Testis (tissue), 3 donors: ENCODE measurements around the gene DISC1. TPM values are rescaled to one million over a fixed set of nuclear protein-coding genes. Genes with fewer than 3 reads are reported as not detected.
"Not testable (repeated sequence)": the region's sequence is repeated elsewhere in the genome, so short reads cannot be mapped to it uniquely, and the experiment has no call there.

ENCODE experiments used
- DNase-seq: peaks from one replicate; pipeline ENCODE4 v3.0.0-alpha.2; 2019
- H3K27ac ChIP-seq, 2 donors: fragments of 200-600 bp; sonication (generic); one replicate each; pipeline ENCODE4 v1.5.1; 2019
- H3K27me3 ChIP-seq: fragments of 200-600 bp; sonication (generic); one replicate; pipeline ENCODE4 v1.5.1; 2019
- H3K36me3 ChIP-seq: fragments of 200-600 bp; sonication (generic); one replicate; pipeline ENCODE4 v1.5.1; 2017; ENCODE audit warnings: low read depth; ENCODE audit errors: missing control alignments
- H3K4me1 ChIP-seq: fragments of 200-600 bp; sonication (generic); one replicate; pipeline ENCODE4 v1.5.1; 2019
- H3K4me3 ChIP-seq, 2 donors: fragments of 200-600 bp; sonication (generic); one replicate each; pipeline ENCODE4 v1.5.1; 2017 to 2019
- H3K9me3 ChIP-seq: fragments of 200-600 bp; sonication (generic); one replicate; pipeline ENCODE4 v1.5.1; 2017
- CTCF ChIP-seq, 3 experiments: fragments of 450-650 bp in 2 of 3; fragments of 200-600 bp in 1 of 3; sonication (generic) in 1 of 3; IDR thresholded peaks; one replicate each; pipeline ENCODE4 v1.5.1; 2016 to 2019; ENCODE audit warnings: antibody characterized with exemption in 3 of 3, mild to moderate bottlenecking in 2 of 3, moderate library complexity in 1 of 3
- POLR2A ChIP-seq: fragments of 450-650 bp; IDR thresholded peaks from one replicate; pipeline ENCODE4 v1.6.1; 2017; ENCODE audit warnings: antibody characterized with exemption, mild to moderate bottlenecking, moderate library complexity
- WGBS, 2 donors: methylation state at CpG; one replicate each; pipeline ENCODE4 v1.1.5; 2018; 5-methylcytosine and 5-hydroxymethylcytosine counted together
- intact Hi-C: fragments of 100-400 bp; cut with DNase I; formaldehyde crosslinking; loops from one replicate; pipeline ENCODE4 v1.15.1; 2023; ENCODE audit warnings: low total_unique reads
- polyA plus RNA-seq: library from polyadenylated mRNA; stranded (reverse); fragments of 350-450 nt; fragmentation: Illumina TruSeq; extraction: RNeasy Lipid Tissue Mini Kit (QIAGEN cat#74804); gene quantifications from one replicate; pipeline ENCODE4 v1.2.3, GENCODE V29; 2014; ENCODE audit warnings: low read depth, low replicate concordance; ENCODE audit not compliant: insufficient read depth
- total RNA-seq, 2 donors: library from RNA; depleted of rRNA; stranded (reverse); fragments of >200 nt; gene quantifications; one replicate each; pipeline ENCODE4 v1.2.3, GENCODE V29; 2016

Gene DISC1
- total and polyA plus RNA-seq, 3 donors from 2014 or later = 1.8 to 6.8 (median 5.7) TPM

GRCh38 chr1:231943084-231943483 lies 316.5 kb downstream of the DISC1 start:
- H3K27me3 ChIP-seq = no peaks in the 10 kb centered on the region
- no peak for TF ChIP-seq POLR2A
- no peak for TF ChIP-seq CTCF (IDR thresholded peaks at IDR 0.05)
- no peak overlapping the region for H3K4me3 ChIP-seq
- no peak overlapping the region for H3K27ac ChIP-seq
- 97 to 98% methylated on average over 3 of the region's 3 CpGs for WGBS, 2 donors
- no peaks in the 10 kb centered on the region for H3K36me3 ChIP-seq
- no peaks in the 10 kb centered on the region for H3K4me1 ChIP-seq
- intact Hi-C loops = no loop called here
- H3K9me3 ChIP-seq = no peaks in the 10 kb centered on the region
- no peak for DNase-seq

GRCh38 chr1:231948102-231948501 lies 321.5 kb downstream of the DISC1 start:
- H3K27ac ChIP-seq, H3K36me3 ChIP-seq, H3K27me3 ChIP-seq, intact Hi-C loops, H3K4me3 ChIP-seq, H3K4me1 ChIP-seq, H3K9me3 ChIP-seq, DNase-seq: not testable (repeated sequence)
- 87 to 88% methylated on average over 5 of the region's 5 CpGs for WGBS, 2 donors

GRCh38 chr1:231949277-231950091 lies 322.9 kb downstream of the DISC1 start:
- intact Hi-C loops = no loop called here
- H3K27ac ChIP-seq = no peak overlapping the region
- WGBS, 2 donors = 82 to 84% methylated on average over 8 of the region's 8 CpGs

GRCh38 chr1:231950331-231951128 lies 323.9 kb downstream of the DISC1 start:
- no peak for DNase-seq
- Histone ChIP-seq H3K27ac (no peak overlapping the region), H3K9me3 (no peaks in the 10 kb centered on the region), H3K4me3 (no peak overlapping the region), H3K27me3 (no peaks in the 10 kb centered on the region), H3K4me1 (no peaks in the 10 kb centered on the region), H3K36me3 (no peaks in the 10 kb centered on the region)
- TF ChIP-seq CTCF (IDR thresholded peaks at IDR 0.05) (no peak), POLR2A (no peak)
- WGBS, 2 donors = 58 to 73% methylated on average over 6 of the region's 6 CpGs
- intact Hi-C loops = no loop called here

More at GRCh38 chr1:231949277-231950091, 322.9 kb downstream of the DISC1 start:
- TF ChIP-seq CTCF (IDR thresholded peaks at IDR 0.05) = no peak
- no peak for TF ChIP-seq POLR2A
- no peak for DNase-seq
- no peaks in the 10 kb centered on the region for H3K36me3 ChIP-seq
- H3K9me3 ChIP-seq = no peaks in the 10 kb centered on the region
- H3K4me1 ChIP-seq = no peaks in the 10 kb centered on the region
- no peaks in the 10 kb centered on the region for H3K27me3 ChIP-seq
- H3K4me3 ChIP-seq = no peak overlapping the region

GRCh38 chr1:231951374-231951773 lies 324.8 kb downstream of the DISC1 start:
- no peak for TF ChIP-seq CTCF (IDR thresholded peaks at IDR 0.05)
- TF ChIP-seq POLR2A = no peak
- WGBS, 2 donors = 92 to 98% methylated on average over 3 of the region's 3 CpGs
- no peak for DNase-seq
- no peaks in the 10 kb centered on the region for H3K9me3 ChIP-seq
- no peak overlapping the region for H3K4me3 ChIP-seq
- intact Hi-C loops = no loop called here
- H3K36me3 ChIP-seq = no peaks in the 10 kb centered on the region
- no peaks in the 10 kb centered on the region for H3K4me1 ChIP-seq
- H3K27ac ChIP-seq = no peak overlapping the region
- no peaks in the 10 kb centered on the region for H3K27me3 ChIP-seq
